GM12874 (cell line): Measurements from ENCODE around the gene UBXN6.

Experiments
- CTCF ChIP-seq: IDR thresholded peaks from 2 replicates; pipeline ENCODE4 v1.5.1; 2011; ENCODE audit warnings: low read depth, mild to moderate bottlenecking, control low read depth, low read length, moderate library complexity; ENCODE audit not compliant: insufficient read depth

Gene UBXN6

GRCh38 chr19:4430760-4431159 lies 26.8 kb downstream of the UBXN6 start:
- no peak for TF ChIP-seq CTCF

- TF ChIP-seq CTCF: no peak
Observed at GRCh38 chr19:4429771-4430171, 27.8 kb downstream of the UBXN6 start.

GRCh38 chr19:4429256-4429655 lies 28.3 kb downstream of the UBXN6 start:
- no peak for TF ChIP-seq CTCF

- TF ChIP-seq CTCF: no peak
Observed at GRCh38 chr19:4428326-4428975, 29.1 kb downstream of the UBXN6 start.

- no peak for TF ChIP-seq CTCF
Observed at GRCh38 chr19:4425537-4425936, 32.1 kb downstream of the UBXN6 start.

- TF ChIP-seq CTCF: no peak
Observed at GRCh38 chr19:4423416-4424126, 34.0 kb downstream of the UBXN6 start.

- TF ChIP-seq CTCF: no peak
Observed at GRCh38 chr19:4416268-4416667, 41.3 kb downstream of the UBXN6 start.
